Activated B cell treated with CpG ODN at 0.5 μM for 24 hours (primary cell): ENCODE results near the gene DAPP1. TPM values are rescaled to one million over a fixed set of nuclear protein-coding genes. Genes with fewer than 3 reads are reported as not detected.

Experiments
- ATAC-seq: fragments of 200-7000 bp; cut with Tn5 transposase; one replicate; pipeline ENCODE4 v1.10.0; 2021; ENCODE audit warnings: low read depth, mild to moderate bottlenecking, moderate library complexity
- CTCF ChIA-PET: fragments of 350-600 bp; sonication (Branson Sonifier 250); formaldehyde crosslinking; loops from one replicate; lab custom pipeline; 2021; ENCODE audit warnings: antibody characterized with exemption; lab: Charles Lee
- POLR2A ChIA-PET: fragments of 350-600 bp; sonication (Branson Sonifier 250); formaldehyde crosslinking; loops from one replicate; lab custom pipeline; 2021; ENCODE audit warnings: antibody characterized with exemption; lab: Charles Lee
- DNase-seq: peaks from one replicate; pipeline ENCODE4 v3.0.0; 2022
- H3K27ac Mint-ChIP-seq: one replicate; pipeline ENCODE4 v1.8.0; 2020; ENCODE audit warnings: mixed read lengths
- H3K27me3 Mint-ChIP-seq: one replicate; pipeline ENCODE4 v1.8.0; 2021; ENCODE audit warnings: mixed read lengths
- H3K36me3 Mint-ChIP-seq: one replicate; pipeline ENCODE4 v1.8.0; 2021; ENCODE audit warnings: low read depth, mixed read lengths
- H3K4me1 Mint-ChIP-seq: one replicate; pipeline ENCODE4 v1.8.0; 2021; ENCODE audit warnings: mixed read lengths
- H3K4me3 Mint-ChIP-seq: one replicate; pipeline ENCODE4 v1.8.0; 2020; ENCODE audit warnings: mild to moderate bottlenecking, mixed read lengths
- H3K9me3 Mint-ChIP-seq: one replicate; pipeline ENCODE4 v1.8.0; 2020; ENCODE audit warnings: mixed read lengths
- intact Hi-C: fragments of 100-400 bp; cut with micrococcal nuclease; formaldehyde crosslinking; loops from one replicate; pipeline ENCODE4 v1.15.1; 2024
- total RNA-seq: library from RNA; stranded (reverse); gene quantifications from 2 replicates; pipeline ENCODE4 v1.2.3, GENCODE V29; 2022
- TF ChIP-seq, protein P1 (sequence below): fragments of 200-600 bp; IDR thresholded peaks from one replicate; pipeline ENCODE4 v1.8.0; 2022; ENCODE audit warnings: antibody characterized with exemption, mild to moderate bottlenecking

DAPP1 gene
- total RNA-seq, 1 donor from 2014 or later = 144 TPM

DNA sequence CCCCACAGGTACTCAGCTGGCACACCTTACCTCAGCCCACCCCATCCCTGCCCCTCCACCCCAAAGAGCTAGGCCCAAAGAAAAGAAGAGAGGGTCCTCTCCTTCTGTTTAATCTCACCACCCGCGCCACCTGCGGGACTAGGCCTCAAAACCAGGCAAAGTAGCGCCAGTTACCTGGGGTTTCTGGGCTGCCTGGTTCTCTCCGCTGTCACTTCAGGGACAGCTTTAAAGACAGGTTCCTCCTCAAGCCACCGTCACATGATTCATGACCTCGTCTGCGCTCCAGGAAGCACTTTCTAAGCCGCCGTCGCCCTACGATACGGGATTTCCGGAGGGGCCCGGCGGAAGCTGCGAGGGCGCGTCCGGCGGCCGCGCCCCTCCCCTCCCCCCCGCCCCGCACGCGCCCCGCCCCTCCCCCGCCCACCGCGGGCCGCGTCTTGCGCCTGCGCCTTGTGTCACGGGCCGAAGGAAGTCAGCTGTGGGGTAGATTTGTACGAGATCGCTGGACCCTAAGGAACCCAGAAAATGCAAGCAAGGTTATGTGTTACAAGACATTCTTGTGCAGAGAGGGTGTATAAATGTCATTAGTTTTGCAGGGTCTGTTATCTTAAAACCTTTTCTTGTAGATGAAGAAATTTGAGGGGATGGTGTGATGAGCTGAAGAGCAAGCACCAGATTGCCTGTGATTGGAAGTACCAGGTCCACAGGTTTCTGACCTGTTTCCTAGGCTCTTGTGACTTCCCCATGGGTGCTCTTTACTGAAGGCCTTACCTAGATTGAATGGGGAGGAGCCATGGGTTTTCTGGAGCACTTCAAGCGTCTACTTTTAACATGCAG is 77.8 kb downstream of the DAPP1 start, which contains the start of gene LAMTOR3:
Gene LAMTOR3, minus strand, starts transcription at position 267 of the 837 bp plus-strand sequence. CDS start 464 bp downstream, outside the sequence.
- ChIA-PET CTCF (interaction anchor here (0.7 to 1.3 kb wide), 4 partner anchors 55 to 899 kb away, joined by 3 to 7 read pairs (median 4); partner anchors contain the start of genes DAPP1 and METAP1), POLR2A (interaction anchor here (0.5 to 1.8 kb wide), 13 partner anchors 25 to 1751 kb away, joined by 3 to 57 read pairs (median 4); partner anchors contain the start of genes ADH5, DAPP1, DNAJB14 and H2AZ1)
- H3K4me3 Mint-ChIP-seq = peak within 1 kb of the TSS; percentile 94
- H3K27me3 Mint-ChIP-seq = no peaks in the 10 kb centered on the region
- no peaks in the 10 kb centered on the region for H3K9me3 Mint-ChIP-seq
- ATAC-seq = peak; percentile 98
- peak; percentile 78 for DNase-seq
- TF ChIP-seq, protein P1, sequence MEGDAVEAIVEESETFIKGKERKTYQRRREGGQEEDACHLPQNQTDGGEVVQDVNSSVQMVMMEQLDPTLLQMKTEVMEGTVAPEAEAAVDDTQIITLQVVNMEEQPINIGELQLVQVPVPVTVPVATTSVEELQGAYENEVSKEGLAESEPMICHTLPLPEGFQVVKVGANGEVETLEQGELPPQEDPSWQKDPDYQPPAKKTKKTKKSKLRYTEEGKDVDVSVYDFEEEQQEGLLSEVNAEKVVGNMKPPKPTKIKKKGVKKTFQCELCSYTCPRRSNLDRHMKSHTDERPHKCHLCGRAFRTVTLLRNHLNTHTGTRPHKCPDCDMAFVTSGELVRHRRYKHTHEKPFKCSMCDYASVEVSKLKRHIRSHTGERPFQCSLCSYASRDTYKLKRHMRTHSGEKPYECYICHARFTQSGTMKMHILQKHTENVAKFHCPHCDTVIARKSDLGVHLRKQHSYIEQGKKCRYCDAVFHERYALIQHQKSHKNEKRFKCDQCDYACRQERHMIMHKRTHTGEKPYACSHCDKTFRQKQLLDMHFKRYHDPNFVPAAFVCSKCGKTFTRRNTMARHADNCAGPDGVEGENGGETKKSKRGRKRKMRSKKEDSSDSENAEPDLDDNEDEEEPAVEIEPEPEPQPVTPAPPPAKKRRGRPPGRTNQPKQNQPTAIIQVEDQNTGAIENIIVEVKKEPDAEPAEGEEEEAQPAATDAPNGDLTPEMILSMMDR = no peak
- H3K36me3 Mint-ChIP-seq = peaks cover 26% of the 10 kb centered on the region
- intact Hi-C loops = loop anchor here (1.0 to 5.0 kb wide), 7 partner anchors 37 to 1751 kb away; partner anchors contain the start of genes ADH5, DAPP1, METAP1 and STPG2
- peak within 1 kb of the TSS; percentile 90 for H3K27ac Mint-ChIP-seq
- peaks cover 26% of the 10 kb centered on the region for H3K4me1 Mint-ChIP-seq

DNA sequence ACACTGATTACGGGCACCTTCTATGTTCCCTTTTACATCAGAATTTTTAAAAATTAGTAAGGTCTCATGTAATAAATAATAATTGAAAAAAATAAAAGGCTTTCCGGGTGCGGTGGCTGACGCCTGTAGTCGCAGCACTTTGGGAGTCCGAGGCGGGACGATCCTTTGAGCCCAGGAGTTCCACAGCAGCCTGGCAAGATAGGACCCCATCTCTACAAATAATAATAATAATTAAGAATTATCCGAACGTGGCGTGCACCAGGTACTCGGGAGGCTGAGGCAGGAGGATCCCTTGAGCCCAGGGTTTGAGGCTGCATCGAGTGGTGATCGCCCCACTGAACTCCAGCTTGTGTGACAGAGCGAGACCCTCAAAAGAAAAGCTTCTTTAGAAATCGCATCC is 78.4 kb downstream of the DAPP1 start:
- peak overlapping the region; percentile 80 for H3K4me3 Mint-ChIP-seq
- ChIA-PET CTCF (interaction anchor here (0.7 to 1.3 kb wide), 3 partner anchors 54 to 83 kb away, joined by 3 to 7 read pairs (median 5); partner anchors contain the start of gene DAPP1), POLR2A (interaction anchor here (0.6 to 1.8 kb wide), 9 partner anchors 26 to 807 kb away, joined by 3 to 57 read pairs (median 6); partner anchors contain the start of genes ADH5, DAPP1, DNAJB14 and H2AZ1)
- TF ChIP-seq, protein P1 = no peak
- intact Hi-C loops = loop anchor here (1.0 to 5.0 kb wide), 7 partner anchors 38 to 1752 kb away; partner anchors contain the start of genes ADH5, DAPP1, METAP1 and STPG2
- DNase-seq = no peak
- no peak for ATAC-seq
- no peaks in the 10 kb centered on the region for H3K27me3 Mint-ChIP-seq
- no peaks in the 10 kb centered on the region for H3K9me3 Mint-ChIP-seq
- peaks cover 26% of the 10 kb centered on the region for H3K4me1 Mint-ChIP-seq
- H3K27ac Mint-ChIP-seq = peak overlapping the region; percentile 79
- H3K36me3 Mint-ChIP-seq = peaks cover 25% of the 10 kb centered on the region

DNA sequence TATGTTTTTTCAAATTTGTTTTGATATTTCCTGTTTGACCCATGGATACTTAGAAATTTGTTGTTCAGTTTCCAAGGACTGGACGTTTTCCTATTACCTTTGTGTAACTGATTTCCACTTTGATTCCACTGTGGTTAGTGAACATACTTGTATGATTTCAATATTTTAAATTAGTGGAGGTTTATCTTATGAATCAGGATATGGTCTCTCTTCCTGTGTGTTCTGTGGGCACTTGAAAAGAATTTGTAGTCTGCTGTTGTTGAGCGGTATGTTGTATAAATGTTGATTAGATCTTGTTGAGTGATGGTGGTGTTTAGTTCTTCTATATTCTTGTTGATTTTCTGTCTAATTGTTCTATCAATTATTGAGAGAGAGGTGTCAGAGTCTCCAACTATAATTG is 98.8 kb downstream of the DAPP1 start:
- Mint-ChIP-seq H3K36me3 (peaks cover 69% of the 10 kb centered on the region), H3K27me3 (no peaks in the 10 kb centered on the region), H3K4me1 (no peaks in the 10 kb centered on the region), H3K27ac (no peak overlapping the region), H3K9me3 (peaks cover 7% of the 10 kb centered on the region), H3K4me3 (no peak overlapping the region)
- DNase-seq = no peak
- POLR2A ChIA-PET = no interaction called here
- TF ChIP-seq, protein P1 = no peak
- CTCF ChIA-PET = no interaction called here
- intact Hi-C loops = no loop called here
- no peak for ATAC-seq

DNA sequence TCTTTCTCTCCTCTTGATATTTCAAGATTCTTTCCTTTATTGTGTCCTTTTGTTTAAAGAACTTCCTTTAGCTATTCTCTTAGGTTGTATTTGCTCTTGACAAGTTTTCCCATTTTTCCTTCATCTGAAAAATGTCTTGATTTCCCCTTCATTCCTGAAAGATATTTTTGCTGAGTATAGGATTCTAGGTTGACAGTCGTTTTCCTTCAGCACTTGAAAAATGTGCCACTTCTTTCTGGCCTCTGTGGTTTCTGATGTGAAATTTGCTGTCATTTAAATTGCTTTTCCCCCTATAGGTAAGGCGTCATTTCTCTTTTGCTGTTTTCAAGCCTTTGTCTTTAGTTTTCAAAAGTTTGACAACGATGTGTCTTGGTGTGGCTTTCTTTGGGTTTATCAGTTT is 100.9 kb downstream of the DAPP1 start:
- H3K9me3 Mint-ChIP-seq = peaks cover 7% of the 10 kb centered on the region
- DNase-seq (no peak), ATAC-seq (no peak)
- H3K36me3 Mint-ChIP-seq = peaks cover 68% of the 10 kb centered on the region
- H3K4me3 Mint-ChIP-seq = no peak overlapping the region
- no peaks in the 10 kb centered on the region for H3K27me3 Mint-ChIP-seq
- H3K4me1 Mint-ChIP-seq = no peaks in the 10 kb centered on the region
- ChIA-PET POLR2A (no interaction called here), CTCF (no interaction called here)
- TF ChIP-seq, protein P1 = no peak
- H3K27ac Mint-ChIP-seq = no peak overlapping the region
- intact Hi-C loops = no loop called here

DNA sequence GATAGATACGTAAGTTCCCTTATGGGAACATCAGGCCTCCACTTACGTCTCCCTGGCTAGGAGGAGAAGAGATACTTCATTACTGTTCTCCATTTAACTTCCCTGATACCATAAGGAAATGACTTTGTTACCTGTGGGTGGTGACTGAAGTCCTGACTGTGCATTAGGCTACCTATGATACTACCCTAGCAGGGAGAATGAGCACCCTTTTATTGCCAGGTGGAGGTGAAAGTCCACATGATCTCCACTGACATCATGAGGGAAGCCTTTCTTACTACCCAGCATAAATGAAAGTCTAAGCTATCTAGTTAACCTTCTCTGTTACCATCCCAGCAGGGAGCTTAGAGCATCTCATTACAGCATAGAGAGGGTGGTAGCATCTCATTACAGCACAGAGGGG is 102.0 kb downstream of the DAPP1 start:
- ATAC-seq = no peak
- intact Hi-C loops = no loop called here
- ChIA-PET CTCF (no interaction called here), POLR2A (no interaction called here)
- H3K9me3 Mint-ChIP-seq = peaks cover 7% of the 10 kb centered on the region
- no peaks in the 10 kb centered on the region for H3K27me3 Mint-ChIP-seq
- TF ChIP-seq, protein P1 = no peak
- no peak overlapping the region for H3K4me3 Mint-ChIP-seq
- no peak overlapping the region for H3K27ac Mint-ChIP-seq
- H3K36me3 Mint-ChIP-seq = peaks cover 64% of the 10 kb centered on the region
- no peaks in the 10 kb centered on the region for H3K4me1 Mint-ChIP-seq
- DNase-seq = no peak
